SK-MEL-5 (cell line): ENCODE measurements around the gene OR51Q1. TPM values are rescaled to one million over a fixed set of nuclear protein-coding genes. Genes with fewer than 3 reads are reported as not detected.

ENCODE experiments used
- DNase-seq: peaks from one replicate; pipeline ENCODE4 v3.0.0-alpha.2; 2016; ENCODE audit warnings: low read depth, low spot score
- in situ Hi-C: cut with HindIII; loops from 2 replicates; pipeline ENCODE4 v1.10.0; 2016; ENCODE audit warnings: low sequenced_read_pairs, high pct_unique_total_duplicates, low pct_unique_long_range_greater_than_20kb
- polyA plus RNA-seq, 2 experiments: library from polyadenylated mRNA; depleted of rRNA; stranded (reverse); fragments of >200 nt; gene quantifications; 2 replicates each; pipeline ENCODE4 v1.2.3, GENCODE V29; 2015
- total RNA-seq: library from RNA; depleted of rRNA; stranded (reverse); fragments of >200 nt; shearing (Covaris generic); gene quantifications from 2 replicates; pipeline ENCODE4 v1.2.3, GENCODE V29; 2014; rRNA removed

OR51Q1 gene, protein sequence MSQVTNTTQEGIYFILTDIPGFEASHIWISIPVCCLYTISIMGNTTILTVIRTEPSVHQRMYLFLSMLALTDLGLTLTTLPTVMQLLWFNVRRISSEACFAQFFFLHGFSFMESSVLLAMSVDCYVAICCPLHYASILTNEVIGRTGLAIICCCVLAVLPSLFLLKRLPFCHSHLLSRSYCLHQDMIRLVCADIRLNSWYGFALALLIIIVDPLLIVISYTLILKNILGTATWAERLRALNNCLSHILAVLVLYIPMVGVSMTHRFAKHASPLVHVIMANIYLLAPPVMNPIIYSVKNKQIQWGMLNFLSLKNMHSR
- total RNA-seq = not detected in 2 replicates
- polyA plus RNA-seq (2015; cell fraction: cytosol; rRNA removed) = not detected in 2 replicates
- not detected in 2 replicates for polyA plus RNA-seq (2015; cell fraction: nucleus; rRNA removed)

DNA sequence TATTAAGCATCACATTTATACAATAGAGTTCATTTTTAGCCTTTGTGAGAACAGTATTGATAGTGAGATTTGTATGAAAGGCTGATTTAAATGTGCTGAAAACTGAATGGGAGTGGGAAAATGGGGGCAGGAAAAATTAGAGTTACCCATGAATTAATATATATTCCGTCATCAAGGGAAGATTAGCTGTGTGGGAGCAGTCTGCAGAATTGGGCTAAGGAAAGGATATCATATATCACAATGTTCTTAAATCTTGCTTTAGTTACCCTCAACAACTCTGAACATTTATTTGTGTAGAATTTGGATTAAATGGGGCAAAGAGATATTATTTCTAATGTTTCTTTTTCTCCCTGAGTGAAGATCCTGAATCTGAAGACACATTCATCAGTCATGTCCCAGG, at the start of gene OR51Q1:
OR51Q1 (plus strand) TSS at position 301 of the 400 bp plus-strand sequence; CDS start at position 391, 90 bp downstream.
- in situ Hi-C loops = no loop called here
- no peak for DNase-seq

DNA sequence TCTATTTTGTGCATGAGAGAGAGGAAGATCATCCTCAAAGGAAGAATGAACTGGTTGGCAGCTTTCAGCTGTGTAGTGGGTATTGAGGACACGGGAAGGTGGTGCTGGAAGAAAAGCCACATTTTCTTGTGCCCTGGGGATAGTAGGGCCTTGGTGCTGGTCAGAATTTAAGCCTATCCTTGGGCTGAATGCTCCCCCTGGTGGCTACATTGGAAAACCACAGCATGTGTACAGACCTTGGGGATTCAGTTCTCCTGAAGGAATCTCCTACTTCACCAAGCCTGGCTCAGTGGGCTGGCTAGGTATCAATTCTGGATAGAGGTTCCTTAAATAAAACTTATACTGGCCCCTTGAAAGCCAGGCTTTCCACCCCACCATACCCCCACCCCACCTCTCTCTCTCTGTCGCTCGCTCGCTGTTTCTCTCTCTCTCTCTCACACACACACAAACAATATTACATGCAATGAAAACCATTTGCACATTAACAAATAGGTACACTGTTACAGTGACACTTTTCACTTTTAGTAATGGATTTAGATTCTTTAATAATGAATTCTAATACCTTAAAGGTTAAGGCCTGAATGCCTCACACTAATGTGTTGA, 41.1 kb upstream of the OR51Q1 start:
- DNase-seq = peak; percentile 85
- in situ Hi-C loops = no loop called here

DNA sequence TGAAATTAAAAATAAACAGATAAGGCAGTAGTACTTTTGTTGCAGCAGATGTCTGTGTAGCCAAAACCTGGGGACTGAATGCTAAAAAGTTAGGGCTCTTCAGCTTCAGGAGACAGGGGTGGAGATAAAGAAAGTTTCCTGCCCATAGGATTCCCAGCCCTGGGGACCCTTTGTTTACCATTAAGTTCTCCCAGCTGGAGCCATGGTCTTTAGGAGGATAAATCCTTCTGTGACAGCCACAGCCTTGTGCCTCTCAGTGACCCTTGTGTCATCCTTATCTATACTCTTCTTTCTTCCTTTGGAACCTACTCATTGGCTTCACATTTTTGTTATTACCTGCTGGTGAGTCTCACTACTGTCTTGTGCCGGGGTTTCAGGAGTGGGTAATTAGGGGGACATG, 38.3 kb upstream of the OR51Q1 start, which contains the start of gene OR51M1:
OR51M1 (plus strand) TSS at position 237 of the 400 bp plus-strand sequence. CDS start 5,587 bp downstream, outside the sequence.
- in situ Hi-C loops = no loop called here
- DNase-seq = no peak

DNA sequence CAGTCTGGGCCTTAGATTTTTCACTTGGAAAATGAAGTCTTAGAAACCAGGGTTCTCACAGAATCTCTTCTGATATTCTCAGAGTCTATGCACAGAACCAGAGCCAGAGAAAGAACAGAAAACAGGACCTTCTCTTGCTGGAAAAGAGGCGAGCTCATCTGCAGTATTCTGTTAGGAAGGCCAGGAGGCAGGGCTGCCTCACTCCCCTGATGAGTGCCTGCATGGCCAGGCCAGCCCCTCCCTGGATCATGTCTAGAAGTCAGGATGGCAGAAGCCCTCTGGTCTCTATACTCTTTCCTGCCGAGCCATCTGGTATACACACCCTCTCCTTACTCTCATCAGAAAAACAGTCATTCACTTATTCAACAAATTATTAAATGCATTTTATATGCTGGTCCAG, 37.6 kb upstream of the OR51Q1 start:
- no peak for DNase-seq
- in situ Hi-C loops = no loop called here

DNA sequence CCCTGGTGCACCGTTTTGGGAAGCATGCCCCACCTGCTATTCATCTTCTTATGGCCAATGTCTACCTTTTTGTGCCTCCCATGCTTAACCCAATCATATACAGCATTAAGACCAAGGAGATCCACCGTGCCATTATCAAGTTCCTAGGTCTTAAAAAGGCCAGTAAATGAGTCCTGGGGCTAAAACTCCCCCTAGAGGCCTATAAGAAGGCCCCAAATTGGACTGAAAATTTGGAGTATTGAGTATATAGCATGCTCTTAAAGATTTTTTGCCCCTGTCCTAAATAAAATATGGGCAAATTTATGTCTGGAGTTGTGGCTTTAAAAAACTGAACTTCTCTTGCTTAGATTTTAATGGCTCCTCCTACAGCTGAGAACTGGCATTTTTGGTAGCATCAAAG, 31.7 kb upstream of the OR51Q1 start:
- DNase-seq = no peak

DNA sequence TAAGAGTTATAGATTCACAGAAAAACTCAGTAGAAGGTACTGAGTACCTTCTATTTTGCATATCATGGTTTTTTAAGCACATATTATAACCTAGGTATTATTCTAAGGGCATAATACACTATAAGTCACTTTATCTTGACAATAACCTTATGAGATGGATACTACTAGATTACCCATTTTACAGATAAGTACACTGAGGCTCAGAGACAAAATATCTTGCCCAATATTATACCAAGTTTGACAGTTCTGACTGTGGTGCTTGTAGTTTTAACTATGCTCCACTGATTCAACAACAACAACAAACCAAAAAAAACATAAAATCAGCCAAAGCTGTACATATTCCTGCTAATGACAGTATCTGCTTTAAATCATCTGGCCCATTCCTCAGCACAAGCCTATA, 27.8 kb upstream of the OR51Q1 start:
- in situ Hi-C loops = no loop called here
- DNase-seq = no peak

More for the DNA sequence above, 31.7 kb upstream of the OR51Q1 start:
- in situ Hi-C loops = no loop called here

DNA sequence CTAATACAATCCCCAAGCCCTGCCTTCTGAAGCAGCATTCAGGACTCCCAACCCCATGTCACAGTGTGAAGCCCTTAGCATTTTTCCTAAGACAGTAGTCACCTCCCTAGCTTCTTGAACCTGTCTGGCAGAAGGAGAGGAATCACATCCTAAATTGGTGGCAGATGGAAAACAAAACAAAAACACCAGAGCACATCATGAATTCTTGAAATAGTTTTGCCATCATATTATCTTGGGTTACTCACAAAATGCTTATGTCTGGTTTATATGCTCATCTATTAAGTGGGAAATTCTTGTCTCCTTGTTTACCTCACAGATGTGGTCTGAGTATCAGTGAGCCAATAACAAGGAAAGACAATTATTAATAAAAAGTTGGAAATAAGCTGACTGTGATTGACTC, 23.0 kb upstream of the OR51Q1 start:
- no peak for DNase-seq
- in situ Hi-C loops = no loop called here

DNA sequence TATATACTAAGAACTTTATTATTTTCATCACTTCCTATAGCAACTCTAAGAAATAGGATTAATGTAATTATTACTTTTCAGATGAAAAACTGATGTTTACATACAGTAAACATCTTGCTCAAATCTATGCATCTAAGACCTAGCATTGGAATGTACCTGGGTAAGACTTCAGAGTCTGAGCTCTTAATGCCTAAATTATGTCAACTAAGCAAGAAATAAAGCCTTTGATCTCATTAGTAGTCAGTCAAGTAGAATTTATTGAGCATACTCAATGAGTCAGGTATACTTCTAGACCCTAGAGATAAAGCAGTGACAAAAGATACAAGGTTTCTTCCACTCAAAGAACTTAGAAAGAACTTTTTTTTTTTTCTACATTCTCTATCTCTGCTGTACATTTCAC, 16.7 kb upstream of the OR51Q1 start:
- in situ Hi-C loops = no loop called here
- DNase-seq = no peak

DNA sequence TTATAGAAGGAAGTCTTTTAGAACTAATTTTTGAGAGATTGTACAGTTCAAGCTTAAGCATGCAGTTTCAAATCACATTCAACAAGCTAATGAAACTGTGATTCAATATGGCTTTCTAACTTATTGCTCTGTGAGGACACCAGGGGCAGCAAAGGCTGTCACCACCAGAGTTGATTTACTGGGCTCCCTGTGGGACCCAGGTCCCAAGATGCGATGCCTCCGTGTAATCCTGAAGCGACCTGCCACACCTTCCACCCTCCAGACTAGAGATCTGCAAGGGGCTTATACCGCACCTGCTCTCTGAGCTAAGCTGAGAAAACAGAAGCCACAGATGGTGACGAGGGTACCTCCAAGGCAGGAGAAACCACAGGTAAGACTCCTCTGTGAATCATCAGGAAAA, 918 bp upstream of the OR51Q1 start:
- DNase-seq = no peak
- in situ Hi-C loops = no loop called here

DNA sequence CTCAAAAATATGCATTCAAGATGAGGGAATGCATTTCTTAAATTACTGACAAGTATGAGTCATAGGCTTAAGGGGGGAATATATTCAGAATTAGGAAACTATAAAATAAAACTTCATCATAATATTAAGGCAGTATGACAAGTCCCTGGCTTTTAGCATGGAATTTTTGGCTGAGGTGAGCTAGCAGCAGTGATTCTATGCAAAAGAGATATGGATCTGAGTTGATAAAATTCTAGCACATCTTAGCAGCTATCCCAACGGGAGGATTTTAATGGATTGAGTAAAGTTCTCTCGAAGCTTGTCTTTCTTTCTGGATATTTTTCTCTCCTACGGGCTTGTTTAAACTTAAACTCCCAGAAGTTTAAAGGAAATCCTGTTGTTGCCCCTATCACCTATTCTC, 1.2 kb downstream of the OR51Q1 start:
- in situ Hi-C loops = no loop called here
- no peak for DNase-seq

DNA sequence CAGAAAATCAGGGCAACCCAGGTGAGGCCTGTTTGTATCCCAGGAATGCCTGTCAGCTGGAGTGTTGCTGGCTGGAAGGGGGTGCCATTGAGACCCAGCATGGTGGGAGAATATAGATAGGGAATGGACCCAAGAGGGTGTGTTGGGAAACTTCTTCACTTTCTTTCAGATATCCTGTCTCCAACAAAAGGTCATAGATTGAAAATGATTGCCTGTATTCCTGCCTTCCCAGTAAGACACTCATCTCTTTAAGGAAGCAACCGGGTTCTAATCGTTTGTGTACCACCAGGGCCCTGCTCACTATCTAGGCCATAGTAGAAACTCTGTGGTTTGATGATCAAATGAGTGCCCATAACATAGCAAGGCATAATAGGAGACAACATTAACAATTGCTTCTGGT, 19.5 kb downstream of the OR51Q1 start, which contains the start of gene OR51I1:
OR51I1 (minus strand) TSS at position 101 of the 400 bp plus-strand sequence; CDS start at position 101, 0 bp downstream.
- in situ Hi-C loops = no loop called here
- DNase-seq = no peak

DNA sequence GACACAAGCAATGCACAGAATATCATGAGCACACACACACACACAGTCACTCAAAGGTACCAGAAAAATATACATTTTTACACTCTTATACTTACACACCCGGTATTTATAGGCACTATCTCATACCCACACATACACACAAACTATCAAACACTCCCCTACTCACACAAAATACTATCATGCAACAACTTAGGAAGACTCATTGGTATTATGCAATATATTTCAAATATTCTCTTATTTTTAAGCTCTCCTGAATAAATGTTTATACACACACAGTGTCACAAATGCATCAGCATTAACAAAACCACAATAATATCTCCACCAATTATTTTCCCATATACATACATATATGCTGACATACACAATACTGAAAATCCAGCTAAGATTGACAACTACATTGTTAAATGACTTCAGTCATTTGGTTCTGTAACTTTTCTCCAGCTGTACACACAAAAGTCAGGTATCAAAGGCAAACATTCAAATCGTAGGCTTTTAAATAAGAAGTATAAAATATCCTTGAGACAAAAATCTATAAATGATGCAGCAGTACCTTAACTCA, 22.0 kb downstream of the OR51Q1 start:
- DNase-seq = no peak
- in situ Hi-C loops = no loop called here

DNA sequence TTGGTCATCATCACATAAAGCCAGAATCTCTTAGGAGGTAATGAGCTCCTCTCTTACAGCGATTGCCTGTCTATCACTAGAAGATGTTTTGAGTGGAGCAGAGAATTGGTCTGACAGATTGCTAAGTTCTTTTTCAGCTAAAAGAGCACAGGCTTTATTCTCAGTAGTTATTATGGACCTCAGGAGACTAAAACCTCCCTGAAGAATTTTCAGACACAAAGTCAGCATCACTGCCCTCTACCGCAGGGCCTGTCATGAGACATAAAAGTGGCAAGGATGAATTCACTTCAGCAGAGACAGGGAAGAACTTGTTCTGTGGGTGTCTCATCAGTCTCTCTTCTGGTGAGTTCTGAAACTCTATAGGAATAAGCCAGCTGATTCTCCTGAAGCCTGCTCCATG, 27.1 kb downstream of the OR51Q1 start, which contains the start of gene OR51I2:
OR51I2 (plus strand) TSS at position 301 of the 400 bp plus-strand sequence. CDS start 4,166 bp downstream, outside the sequence.
- in situ Hi-C loops = no loop called here
- DNase-seq = peak; percentile 32

DNA sequence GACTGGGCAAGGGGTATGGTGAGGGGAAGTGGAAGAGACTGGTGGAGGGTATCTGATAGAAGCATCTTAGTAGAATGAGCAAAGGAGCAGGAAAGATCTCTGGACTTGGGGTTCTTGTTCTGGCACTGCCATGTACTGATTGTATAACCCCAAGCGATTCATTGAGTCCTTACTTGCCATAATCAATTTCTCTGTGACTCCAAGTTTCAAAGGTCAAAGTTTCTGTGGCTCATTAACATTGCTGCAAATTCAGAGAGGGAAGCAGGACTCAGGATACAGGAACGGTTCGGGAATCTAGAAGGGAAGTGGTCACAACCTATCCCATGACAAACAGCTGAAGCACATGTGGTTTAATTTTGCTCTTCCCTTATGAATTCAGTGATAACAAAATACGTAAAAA, 27.5 kb downstream of the OR51Q1 start:
- in situ Hi-C loops = no loop called here
- DNase-seq = peak; percentile 11

DNA sequence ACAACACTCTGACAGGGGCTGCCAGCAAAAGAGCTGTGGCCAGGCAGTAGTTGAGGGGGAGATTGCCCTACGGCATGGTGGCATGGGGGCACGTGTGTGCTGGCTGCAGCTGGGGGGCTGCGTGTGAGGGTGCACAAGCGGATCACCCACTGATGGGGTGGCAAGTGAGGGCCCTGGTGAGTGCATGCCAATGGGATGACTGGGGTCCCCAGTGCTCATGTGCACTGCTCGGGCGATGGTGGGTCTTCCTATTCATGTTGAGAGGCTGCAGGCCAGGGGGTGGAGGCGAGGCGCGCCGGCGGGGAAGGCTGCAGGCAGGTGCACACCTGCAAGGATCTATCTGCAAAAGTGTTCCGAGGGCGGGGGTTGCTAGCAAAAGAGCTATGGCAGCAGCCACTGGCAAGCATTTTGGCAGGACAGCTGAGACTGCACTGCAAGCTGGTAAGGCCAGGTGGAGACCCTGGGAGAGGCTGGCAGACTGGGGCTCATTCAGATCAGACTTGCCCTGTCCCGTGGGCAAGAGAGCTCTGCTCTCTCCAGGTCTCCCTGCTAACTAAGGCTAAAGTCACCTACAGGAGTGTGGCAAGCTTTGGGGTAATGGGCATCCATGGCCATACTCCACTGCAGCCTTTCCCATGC, 39.2 kb downstream of the OR51Q1 start:
- in situ Hi-C loops = no loop called here
- no peak for DNase-seq

DNA sequence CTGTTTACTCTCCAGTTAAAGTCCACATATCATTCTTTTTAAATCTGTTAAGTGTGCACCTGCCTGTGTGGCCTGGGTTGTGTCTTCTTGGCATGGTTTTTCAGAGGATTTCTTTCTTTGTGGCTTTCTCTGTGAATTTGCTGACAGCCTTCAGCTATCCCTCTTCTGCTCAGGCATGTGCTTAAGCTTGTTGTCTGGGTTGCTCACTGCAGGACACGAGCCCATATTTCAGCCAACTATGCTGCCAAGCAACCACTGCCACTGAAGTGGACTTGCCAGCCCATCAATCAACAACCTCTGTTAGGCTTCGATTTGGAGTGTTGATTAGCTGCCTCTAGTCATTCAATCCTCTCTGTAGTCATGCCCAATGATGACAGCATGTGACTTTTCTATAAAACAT, 45.6 kb downstream of the OR51Q1 start:
- in situ Hi-C loops = no loop called here
- DNase-seq = no peak
